ENCODE results near the gene GRB10. TPM values are rescaled to one million over a fixed set of nuclear protein-coding genes. Genes with fewer than 3 reads are reported as not detected.

Gene GRB10
- total RNA-seq, 2 experiments from 2014 or later: 5.9 to 8.4 TPM

- H3K27ac Mint-ChIP-seq: no peak overlapping the region
- H3K9me3 Mint-ChIP-seq: no peaks in the 10 kb centered on the region
- H3K4me3 Mint-ChIP-seq: no peak overlapping the region
- Histone ChIP-seq H3K27me3 (ENCODE audit: control insufficient read depth in 1 of 2, insufficient read depth in 2 of 2, low read length in 2 of 2) (no peaks in the 10 kb centered on the region), H3K4me1 (ENCODE audit: insufficient read depth, low read length) (peaks cover 10% of the 10 kb centered on the region), H3K9me3 (ENCODE audit: control insufficient read depth in 1 of 2, insufficient read depth in 1 of 2, low read length in 2 of 2) (no peaks in the 10 kb centered on the region), H3K27ac (ENCODE audit: low read depth in 1 of 2, low read length in 2 of 2) (no peak overlapping the region), H3K36me3 (ENCODE audit: insufficient read depth, low read length) (no peaks in the 10 kb centered on the region), H3K4me3 (ENCODE audit: low read length) (no peak overlapping the region)
- intact Hi-C loops (cut with DNase I, micrococcal nuclease): no loop called here
- peaks cover 11% of the 10 kb centered on the region for H3K4me1 Mint-ChIP-seq (ENCODE audit: low read depth)
- no peak for ATAC-seq (ENCODE audit: poor library complexity)
- no peak for DNase-seq
- ChIA-PET POLR2A (no interaction called here), CTCF (no interaction called here)
- H3K36me3 Mint-ChIP-seq (ENCODE audit: low read depth): no peaks in the 10 kb centered on the region
- no peaks in the 10 kb centered on the region for H3K27me3 Mint-ChIP-seq
- TF ChIP-seq, protein P1, sequence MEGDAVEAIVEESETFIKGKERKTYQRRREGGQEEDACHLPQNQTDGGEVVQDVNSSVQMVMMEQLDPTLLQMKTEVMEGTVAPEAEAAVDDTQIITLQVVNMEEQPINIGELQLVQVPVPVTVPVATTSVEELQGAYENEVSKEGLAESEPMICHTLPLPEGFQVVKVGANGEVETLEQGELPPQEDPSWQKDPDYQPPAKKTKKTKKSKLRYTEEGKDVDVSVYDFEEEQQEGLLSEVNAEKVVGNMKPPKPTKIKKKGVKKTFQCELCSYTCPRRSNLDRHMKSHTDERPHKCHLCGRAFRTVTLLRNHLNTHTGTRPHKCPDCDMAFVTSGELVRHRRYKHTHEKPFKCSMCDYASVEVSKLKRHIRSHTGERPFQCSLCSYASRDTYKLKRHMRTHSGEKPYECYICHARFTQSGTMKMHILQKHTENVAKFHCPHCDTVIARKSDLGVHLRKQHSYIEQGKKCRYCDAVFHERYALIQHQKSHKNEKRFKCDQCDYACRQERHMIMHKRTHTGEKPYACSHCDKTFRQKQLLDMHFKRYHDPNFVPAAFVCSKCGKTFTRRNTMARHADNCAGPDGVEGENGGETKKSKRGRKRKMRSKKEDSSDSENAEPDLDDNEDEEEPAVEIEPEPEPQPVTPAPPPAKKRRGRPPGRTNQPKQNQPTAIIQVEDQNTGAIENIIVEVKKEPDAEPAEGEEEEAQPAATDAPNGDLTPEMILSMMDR (IDR thresholded peaks at IDR 0.05): no peak
These were observed 59.5 kb downstream of the GRB10 start for GRCh38 chr7:50723173-50723572.

GRCh38 chr7:50721661-50722259 lies 60.9 kb downstream of the GRB10 start:
- Histone ChIP-seq H3K4me3 (ENCODE audit: low read length) (no peak overlapping the region), H3K27me3 (ENCODE audit: control insufficient read depth in 1 of 2, insufficient read depth in 2 of 2, low read length in 2 of 2) (no peaks in the 10 kb centered on the region), H3K4me1 (ENCODE audit: insufficient read depth, low read length) (peaks cover 10% of the 10 kb centered on the region), H3K9me3 (ENCODE audit: control insufficient read depth in 1 of 2, insufficient read depth in 1 of 2, low read length in 2 of 2) (no peaks in the 10 kb centered on the region), H3K27ac (ENCODE audit: low read depth in 1 of 2, low read length in 2 of 2) (no peak overlapping the region), H3K36me3 (ENCODE audit: insufficient read depth, low read length) (no peaks in the 10 kb centered on the region)
- no peaks in the 10 kb centered on the region for H3K27me3 Mint-ChIP-seq
- no peaks in the 10 kb centered on the region for H3K9me3 Mint-ChIP-seq
- TF ChIP-seq, protein P1 (IDR thresholded peaks at IDR 0.05): no peak
- H3K4me3 Mint-ChIP-seq: no peak overlapping the region
- no peaks in the 10 kb centered on the region for H3K36me3 Mint-ChIP-seq (ENCODE audit: low read depth)
- intact Hi-C loops (cut with DNase I, micrococcal nuclease): no loop called here
- POLR2A ChIA-PET: no interaction called here
- H3K4me1 Mint-ChIP-seq (ENCODE audit: low read depth): peaks cover 11% of the 10 kb centered on the region
- CTCF ChIA-PET: no interaction called here
- H3K27ac Mint-ChIP-seq: no peak overlapping the region
- no peak for DNase-seq
- ATAC-seq (ENCODE audit: poor library complexity): no peak

- intact Hi-C loops (cut with DNase I, micrococcal nuclease): no loop called here
- Histone ChIP-seq H3K4me1 (ENCODE audit: insufficient read depth, low read length) (peaks cover 10% of the 10 kb centered on the region), H3K36me3 (ENCODE audit: insufficient read depth, low read length) (no peaks in the 10 kb centered on the region), H3K27me3 (ENCODE audit: control insufficient read depth in 1 of 2, insufficient read depth in 2 of 2, low read length in 2 of 2) (no peaks in the 10 kb centered on the region), H3K4me3 (ENCODE audit: low read length) (no peak overlapping the region), H3K27ac (ENCODE audit: low read depth in 1 of 2, low read length in 2 of 2) (no peak overlapping the region), H3K9me3 (ENCODE audit: control insufficient read depth in 1 of 2, insufficient read depth in 1 of 2, low read length in 2 of 2) (no peaks in the 10 kb centered on the region)
- Mint-ChIP-seq H3K4me3 (no peak overlapping the region), H3K27me3 (no peaks in the 10 kb centered on the region), H3K36me3 (ENCODE audit: low read depth) (no peaks in the 10 kb centered on the region), H3K9me3 (no peaks in the 10 kb centered on the region), H3K4me1 (ENCODE audit: low read depth) (peaks cover 11% of the 10 kb centered on the region), H3K27ac (no peak overlapping the region)
- DNase-seq (no peak), ATAC-seq (ENCODE audit: poor library complexity) (no peak)
- TF ChIP-seq, protein P1 (IDR thresholded peaks at IDR 0.05): no peak
- ChIA-PET POLR2A (no interaction called here), CTCF (no interaction called here)
These were observed 61.5 kb downstream of the GRB10 start for GRCh38 chr7:50721160-50721559.
